Measurements from ENCODE around the gene TIMP1. TPM values are rescaled to one million over a fixed set of nuclear protein-coding genes. Genes with fewer than 3 reads are reported as not detected.
"Not testable (repeated sequence)": the region's sequence is repeated elsewhere in the genome, so short reads cannot be mapped to it uniquely, and the experiment has no call there.

TIMP1 gene
- polyA plus RNA-seq, 3 donors: 56.0 to 538 (median 342) TPM

- no peak overlapping the region for H3K27ac ChIP-seq (ENCODE audit: low read depth, low read length)
- 81 to 85% (median 84%) methylated on average over 4 to 5 of the region's 5 CpGs for WGBS, 3 donors
Measured at GRCh38 chrX:47590984-47591383, 8.7 kb downstream of the TIMP1 start.

- WGBS, 3 donors: 65 to 75% (median 69%) methylated on average over 4 of the region's 4 CpGs
- no peak overlapping the region for H3K27ac ChIP-seq (ENCODE audit: low read depth, low read length)
Measured at GRCh38 chrX:47593522-47593921, 11.3 kb downstream of the TIMP1 start.

- H3K27ac ChIP-seq (ENCODE audit: low read depth, low read length): no peak overlapping the region
- 18 to 64% (median 51%) methylated on average over 1 of the region's 1 CpG for WGBS, 3 donors
Measured at GRCh38 chrX:47595716-47596251, 13.5 kb downstream of the TIMP1 start.

GRCh38 chrX:47596256-47596655 lies 14.0 kb downstream of the TIMP1 start:
- 75 to 86% (median 82%) methylated on average over 2 of the region's 2 CpGs for WGBS, 3 donors
- H3K27ac ChIP-seq (ENCODE audit: low read depth, low read length): no peak overlapping the region

GRCh38 chrX:47597222-47597621 lies 15.0 kb downstream of the TIMP1 start:
- 86 to 89% (median 86%) methylated on average over 3 of the region's 3 CpGs for WGBS, 3 donors
- H3K27ac ChIP-seq (ENCODE audit: low read depth, low read length): no peak overlapping the region

GRCh38 chrX:47603125-47603524 lies 20.9 kb downstream of the TIMP1 start:
- H3K27ac ChIP-seq (ENCODE audit: low read depth, low read length): not testable (repeated sequence)
- 92 to 98% (median 97%) methylated on average over 4 of the region's 4 CpGs for WGBS, 3 donors

- H3K27ac ChIP-seq (ENCODE audit: low read depth, low read length): no peak overlapping the region
- 50 to 73% (median 67%) methylated on average over 9 of the region's 9 CpGs for WGBS, 3 donors
Measured at GRCh38 chrX:47605024-47605423, 22.8 kb downstream of the TIMP1 start.

GRCh38 chrX:47607091-47607490 lies 24.9 kb downstream of the TIMP1 start:
- H3K27ac ChIP-seq (ENCODE audit: low read depth, low read length): no peak overlapping the region

GRCh38 chrX:47608130-47608810 lies 26.0 kb downstream of the TIMP1 start:
- 38 to 62% (median 59%) methylated on average over 4 to 9 of the region's 9 CpGs for WGBS, 3 donors
- no peak overlapping the region for H3K27ac ChIP-seq (ENCODE audit: low read depth, low read length)

- H3K27ac ChIP-seq (ENCODE audit: low read depth, low read length): no peak overlapping the region
- WGBS, 3 donors: 60 to 76% (median 65%) methylated on average over 4 of the region's 4 CpGs
Measured at GRCh38 chrX:47610511-47610910, 28.3 kb downstream of the TIMP1 start.

GRCh38 chrX:47611489-47611888 lies 29.3 kb downstream of the TIMP1 start:
- WGBS, 3 donors: 70 to 100% (median 93%) methylated on average over 2 of the region's 2 CpGs

GRCh38 chrX:47611926-47612325 lies 29.7 kb downstream of the TIMP1 start:
- WGBS, 3 donors: 67 to 96% (median 93%) methylated on average over 2 of the region's 2 CpGs
- no peak overlapping the region for H3K27ac ChIP-seq (ENCODE audit: low read depth, low read length)

More at GRCh38 chrX:47611489-47611888, 29.3 kb downstream of the TIMP1 start:
- no peak overlapping the region for H3K27ac ChIP-seq (ENCODE audit: low read depth, low read length)

- no peak overlapping the region for H3K27ac ChIP-seq (ENCODE audit: low read depth, low read length)
Measured at GRCh38 chrX:47612418-47612817, 30.2 kb downstream of the TIMP1 start.

- 84 to 91% (median 87%) methylated on average over 5 to 8 of the region's 8 CpGs for WGBS, 3 donors
- no peak overlapping the region for H3K27ac ChIP-seq (ENCODE audit: low read depth, low read length)
Measured at GRCh38 chrX:47613082-47613481, 30.8 kb downstream of the TIMP1 start.

GRCh38 chrX:47614618-47615017 lies 32.4 kb downstream of the TIMP1 start:
- no peak overlapping the region for H3K27ac ChIP-seq (ENCODE audit: low read depth, low read length)
- WGBS, 3 donors: 52 to 81% (median 79%) methylated on average over 3 to 5 of the region's 5 CpGs

- no peak overlapping the region for H3K27ac ChIP-seq (ENCODE audit: low read depth, low read length)
- WGBS, 3 donors: 35 to 70% (median 52%) methylated on average over 10 to 28 of the region's 32 CpGs
Measured at GRCh38 chrX:47618923-47619485, 36.8 kb downstream of the TIMP1 start.

- no peak within 1 kb of the TSS for H3K27ac ChIP-seq (ENCODE audit: low read depth, low read length)
- 2 to 33% (median 3%) methylated on average over 19 to 88 of the region's 88 CpGs for WGBS, 3 donors
Measured at GRCh38 chrX:47619486-47620302, 37.5 kb downstream of the TIMP1 start, which contains the start of gene SYN1. SYN1 (minus strand) TSS chrX:47619857; CDS start chrX:47619728, 129 bp downstream.

- H3K27ac ChIP-seq (ENCODE audit: low read depth, low read length): no peak overlapping the region
- WGBS, 3 donors: 43 to 69% (median 50%) methylated on average over 9 of the region's 9 CpGs
Measured at GRCh38 chrX:47620303-47620685, 38.1 kb downstream of the TIMP1 start.

GRCh38 chrX:47621851-47622250 lies 39.6 kb downstream of the TIMP1 start:
- no peak overlapping the region for H3K27ac ChIP-seq (ENCODE audit: low read depth, low read length)
- 73 to 84% (median 83%) methylated on average over 6 of the region's 6 CpGs for WGBS, 3 donors
